A549 (cell line): ENCODE results near the gene VPS51. TPM values are rescaled to one million over a fixed set of nuclear protein-coding genes. Genes with fewer than 3 reads are reported as not detected.
A peak's percentile ranks its signal among the peaks of the same experiment; 100 is the strongest.

Source experiments
- ATAC-seq, 2 experiments: fragments of 200-7000 bp in 1 of 2; fragments of >200 bp in 1 of 2; cut with Nextera tagmentation in 1 of 2; cut with Tn5 transposase in 1 of 2; 3 replicates each; pipeline versions ENCODE4 v1.8.0 to v1.9.1; 2018 to 2020; ENCODE audit warnings: mild to moderate bottlenecking in 1 of 2, moderate library complexity in 1 of 2
- CTCF ChIA-PET: fragments of 300-600 bp; sonication (Branson Sonifier 250); formaldehyde crosslinking; extraction: SDS; loops from one replicate; lab custom pipeline; 2021; ENCODE audit warnings: antibody characterized with exemption, inconsistent platforms; lab: Yijun Ruan, JAX
- POLR2A ChIA-PET: fragments of 350-600 bp; formaldehyde crosslinking; extraction: SDS; loops from one replicate; lab custom pipeline; 2021; ENCODE audit warnings: antibody characterized with exemption, inconsistent platforms; lab: Yijun Ruan, JAX
- DNase-seq, 2 experiments: peaks; one replicate each; pipeline versions ENCODE4 v3.0.0 to v3.0.0-alpha.2; 2011 to 2016; ENCODE audit warnings: low read depth in 1 of 2, low spot score in 1 of 2
- FAIRE-seq: peaks from 2 replicates; lab custom pipeline; 2011; peaks lifted over from hg19 to GRCh38; lab: Jason Lieb, UNC
- H3K27ac ChIP-seq, 2 experiments: fragments of >200 bp; sonication (Bioruptor Twin); formaldehyde crosslinking; 3 replicates each; pipeline ENCODE4 v1.5.1; 2016 to 2017
- H3K4me1 ChIP-seq: fragments of >200 bp; sonication (Bioruptor Twin); formaldehyde crosslinking; 3 replicates; pipeline ENCODE4 v1.6.1; 2016
- H3K4me2 ChIP-seq: fragments of >200 bp; sonication (Bioruptor Twin); formaldehyde crosslinking; 3 replicates; pipeline ENCODE4 v1.6.1; 2016
- H3K4me3 ChIP-seq: fragments of >200 bp; sonication (Bioruptor Twin); formaldehyde crosslinking; 3 replicates; pipeline ENCODE4 v1.5.1; 2016
- H3K9me3 ChIP-seq: fragments of >200 bp; sonication (Bioruptor Twin); formaldehyde crosslinking; 3 replicates; pipeline ENCODE4 v1.6.1; 2016
- BCL3 ChIP-seq: fragments of >200 bp; sonication (Bioruptor Twin); formaldehyde crosslinking; IDR thresholded peaks from 3 replicates; pipeline ENCODE4 v1.6.1; 2016
- BHLHE40 ChIP-seq: IDR thresholded peaks from 2 replicates; pipeline ENCODE4 v1.6.1; 2012; ENCODE audit warnings: low read depth, low read length, inconsistent platforms
- CTCF ChIP-seq: fragments of >200 bp; sonication (Bioruptor Twin); formaldehyde crosslinking; IDR thresholded peaks from 3 replicates; pipeline ENCODE4 v1.5.1; 2016
- GATA3 ChIP-seq: IDR thresholded peaks from 2 replicates; pipeline ENCODE4 v1.6.1; 2012; ENCODE audit warnings: borderline replicate concordance
- HMGXB4 ChIP-seq: fragments of 250-450 bp; sonication (Bioruptor Pico); IDR thresholded peaks from 2 replicates; pipeline ENCODE4 v1.5.0; 2021; ENCODE audit warnings: mild to moderate bottlenecking, moderate library complexity, borderline replicate concordance
- HOXB13 ChIP-seq: fragments of 250-450 bp; sonication (Bioruptor Pico); IDR thresholded peaks from 2 replicates; pipeline ENCODE4 v1.5.0; 2020; ENCODE audit warnings: low read depth, mild to moderate bottlenecking, moderate library complexity
- HOXB5 ChIP-seq: fragments of 250-450 bp; sonication (Bioruptor Pico); IDR thresholded peaks from 2 replicates; pipeline ENCODE4 v1.5.0; 2020; ENCODE audit warnings: mild to moderate bottlenecking, moderate library complexity
- JUN ChIP-seq, 2 experiments: fragments of >200 bp; sonication (Bioruptor Twin); formaldehyde crosslinking; IDR thresholded peaks; 2 replicates in 1 of 2; 3 replicates in 1 of 2; pipeline ENCODE4 v1.6.1; 2016 to 2017
- KDM1A ChIP-seq: fragments of 200-600 bp; sonication (generic); IDR thresholded peaks from 2 replicates; pipeline ENCODE4 v1.6.1; 2016; ENCODE audit warnings: low read depth, mild to moderate bottlenecking
- KDM5A ChIP-seq: fragments of 200-600 bp; sonication (generic); IDR thresholded peaks from 2 replicates; pipeline ENCODE4 v1.6.1; 2016; ENCODE audit warnings: antibody characterized with exemption, mild to moderate bottlenecking
- NFE2L2 ChIP-seq: fragments of 150-350 bp; conservative IDR thresholded peaks from 2 replicates; pipeline ENCODE4 v1.6.1; 2014; ENCODE audit warnings: low read length
- NR3C1 ChIP-seq: fragments of >200 bp; sonication (Bioruptor Twin); formaldehyde crosslinking; IDR thresholded peaks from 3 replicates; pipeline ENCODE4 v1.6.1; 2017
- PBX3 ChIP-seq: IDR thresholded peaks from 2 replicates; pipeline ENCODE4 v1.6.1; 2012
- PHF8 ChIP-seq: fragments of 200-600 bp; sonication (generic); IDR thresholded peaks from 2 replicates; pipeline ENCODE4 v1.6.1; 2016; ENCODE audit warnings: low read depth, mild to moderate bottlenecking, antibody characterized with exemption, moderate library complexity, borderline replicate concordance
- POLR2A ChIP-seq: IDR thresholded peaks from 2 replicates; pipeline ENCODE4 v1.6.1; 2012; ENCODE audit warnings: mild to moderate bottlenecking, low read length
- POLR2AphosphoS2 ChIP-seq: conservative IDR thresholded peaks from 2 replicates; pipeline ENCODE4 v1.6.1; 2012; ENCODE audit warnings: low read length, improper control_type of control experiment, inconsistent platforms
- RAD21 ChIP-seq, 2 experiments: fragments of >200 bp in 1 of 2; sonication (Bioruptor Twin) in 1 of 2; formaldehyde crosslinking in 1 of 2; IDR thresholded peaks in 1 of 2; conservative IDR thresholded peaks in 1 of 2; 2 replicates in 1 of 2; 3 replicates in 1 of 2; pipeline ENCODE4 v1.6.1; 2012 to 2018; ENCODE audit warnings: inconsistent platforms in 1 of 2
- RFX5 ChIP-seq: fragments of 450-650 bp; IDR thresholded peaks from 2 replicates; pipeline ENCODE4 v1.7.1; 2014; ENCODE audit warnings: antibody characterized with exemption, mild to moderate bottlenecking, moderate library complexity
- SMC3 ChIP-seq: fragments of >200 bp; sonication (Bioruptor Twin); formaldehyde crosslinking; IDR thresholded peaks from 3 replicates; pipeline ENCODE4 v1.6.1; 2018; ENCODE audit warnings: inconsistent platforms
- TFCP2L1 ChIP-seq: fragments of 250-450 bp; sonication (Bioruptor Pico); IDR thresholded peaks from 2 replicates; pipeline ENCODE4 v1.5.0; 2021; ENCODE audit warnings: mild to moderate bottlenecking
- TP53 ChIP-seq: fragments of 250-450 bp; sonication (Bioruptor Pico); IDR thresholded peaks from 2 replicates; pipeline ENCODE4 v1.5.0; 2021; ENCODE audit warnings: mild to moderate bottlenecking, moderate library complexity
- ZFP36 ChIP-seq: fragments of 450-650 bp; IDR thresholded peaks from 2 replicates; pipeline ENCODE4 v1.6.1; 2014; ENCODE audit warnings: borderline replicate concordance; ENCODE audit not compliant: partially characterized antibody
- WGBS: methylation state at CpG from one replicate; pipeline ENCODE4 v1.1.6; 2017; ENCODE audit errors: missing lambda C conversion rate; 5-methylcytosine and 5-hydroxymethylcytosine counted together
- polyA plus RNA-seq, 4 experiments: library from polyadenylated mRNA; depleted of rRNA in 3 of 4; stranded (reverse); fragments of >200 nt; fragmentation: RNase III in 1 of 4; extraction: RNeasy Plus Mini Kit Qiagen cat#74134 plus additional on column Dnase treatment in 1 of 4; gene quantifications; 2 replicates in 3 of 4; 3 replicates in 1 of 4; pipeline ENCODE4 v1.2.3, GENCODE V29; 2011 to 2017

Gene VPS51
- polyA plus RNA-seq, 2 of the 4 experiments (the other 2 are of a cell fraction): 37.2 to 51.0 TPM

- peaks cover 31% of the 10 kb centered on the region; the same call in 2 of the 3 replicates for H3K4me1 ChIP-seq
- H3K4me3 ChIP-seq: peak within 1 kb of the TSS; percentile 52
- 2% methylated on average over 38 of the region's 64 CpGs for WGBS
- no peaks in the 10 kb centered on the region for H3K9me3 ChIP-seq
- CTCF ChIA-PET: interaction anchor here (0.6 to 6.6 kb wide), 30 partner anchors 8 to 311 kb away, joined by 3 to 153 read pairs (median 6); partner anchors contain the start of genes ARL2, CDCA5, FAU and MRPL49
- TF ChIP-seq NFE2L2: no peak
- TF ChIP-seq POLR2A: peak; percentile 93
- no peak for TF ChIP-seq HOXB13 (CRISPR knock-in tag)
- TF ChIP-seq PBX3: peak; percentile 75
- TF ChIP-seq SMC3: no peak
- TF ChIP-seq POLR2AphosphoS2: 0 out of 2 replicates have a peak, but pooled peaks have one; percentile 64
- peak; percentile 9; the same call in 1 of the 2 replicates for TF ChIP-seq GATA3
- no peak for TF ChIP-seq NR3C1
- TF ChIP-seq HOXB5 (CRISPR knock-in tag): 0 out of 2 replicates have a peak, but pooled peaks have one; percentile 46
- TF ChIP-seq BCL3: peak; percentile 87; the same call in 2 of the 3 replicates
- TF ChIP-seq JUN (IDR thresholded peaks at IDR 0.05): peak; percentile 41 to 64; a peak in 4 of 5 replicates
- TF ChIP-seq TFCP2L1 (CRISPR knock-in tag): peak; percentile 19; the same call in 1 of the 2 replicates
- TF ChIP-seq KDM5A: no peak
- TF ChIP-seq PHF8: peak; percentile 56; the same call in 1 of the 2 replicates
- no peak for TF ChIP-seq RAD21 (conservative IDR thresholded peaks at IDR 0.05 in 1 of 2, IDR thresholded peaks at IDR 0.05 in 1 of 2)
- TF ChIP-seq TP53 (CRISPR knock-in tag): no peak
- no peak for TF ChIP-seq KDM1A
- no peak for TF ChIP-seq ZFP36
- POLR2A ChIA-PET: interaction anchor here (0.5 to 3.4 kb wide), 19 partner anchors 9 to 453 kb away, joined by 3 to 24 read pairs (median 3); partner anchors contain the start of genes ARL2, CDC42BPG, DPF2 and FAU
- peak within 1 kb of the TSS; percentile 73 to 88 for H3K27ac ChIP-seq
- ATAC-seq (peak; percentile 63 to 86), DNase-seq (peak; percentile 95 to 97), FAIRE-seq (no peak)
- peak within 1 kb of the TSS; percentile 100 for H3K4me2 ChIP-seq
These were observed 15.9 kb downstream of the VPS51 start, which contains the start of gene TM7SF2 for GRCh38 chr11:65111744-65112545. Gene TM7SF2 (plus strand): TSS chr11:65111872. CDS start chr11:65112016, 144 bp downstream.

GRCh38 chr11:65112546-65113360 is 16.7 kb downstream of the VPS51 start:
- DNase-seq (peak; percentile 53 to 64), ATAC-seq (peak; percentile 25 to 57; a peak in 5 of 6 replicates), FAIRE-seq (no peak)
- CTCF ChIA-PET: interaction anchor here (0.5 to 6.6 kb wide), 23 partner anchors 7 to 312 kb away, joined by 3 to 153 read pairs (median 4); partner anchors contain the start of genes ARL2, CAPN1, FAU and MRPL49
- Histone ChIP-seq H3K27ac (peak overlapping the region; percentile 73 to 88), H3K9me3 (no peaks in the 10 kb centered on the region), H3K4me1 (peaks cover 31% of the 10 kb centered on the region; the same call in 2 of the 3 replicates), H3K4me2 (peak overlapping the region; percentile 100), H3K4me3 (peak overlapping the region; percentile 52)
- POLR2A ChIA-PET: interaction anchor here (0.5 to 3.4 kb wide), 10 partner anchors 9 to 452 kb away, joined by 3 to 24 read pairs (median 4); partner anchors contain the start of genes CDC42BPG, FAU and MRPL49
- TF ChIP-seq RFX5 (no peak), BHLHE40 (no peak), HMGXB4 (peak; percentile 75; the same call in 1 of the 2 replicates), CTCF (peak; percentile 91), POLR2A (peak; percentile 18), PBX3 (0 out of 2 replicates have a peak, but pooled peaks have one; percentile 60), JUN (IDR thresholded peaks at IDR 0.05) (peak in 1 of 2 experiments; percentile 22; a peak in 2 of 5 replicates), RAD21 (conservative IDR thresholded peaks at IDR 0.05 in 1 of 2, IDR thresholded peaks at IDR 0.05 in 1 of 2) (peak in 1 of 2 experiments; percentile 31; a peak in 1 of 5 replicates), SMC3 (peak; percentile 49), PHF8 (no peak)
- WGBS: 43% methylated on average over 25 of the region's 57 CpGs
